Measurements from ENCODE around the gene ANKDD1A. TPM values are rescaled to one million over a fixed set of nuclear protein-coding genes. Genes with fewer than 3 reads are reported as not detected.

Gene ANKDD1A
- polyA plus RNA-seq, 1 donor from 2014 or later, result 3.4 TPM

GRCh38 chr15:64949383-64950186 is 37.9 kb downstream of the ANKDD1A start:
- Mint-ChIP-seq H3K9me3 (peaks cover 0 to 1% (median 0%) of the 10 kb centered on the region in 3 donors), H3K27me3 (no peaks in the 10 kb centered on the region), H3K36me3 (no peaks in the 10 kb centered on the region), H3K27ac (peak overlapping the region; percentile 30 to 95 (median 41)), H3K4me3 (no peak overlapping the region), H3K4me1 (peaks cover 11 to 26% (median 19%) of the 10 kb centered on the region in 3 donors)

- Mint-ChIP-seq H3K27ac (peak overlapping the region; percentile 30 to 95 (median 87)), H3K4me1 (peaks cover 11 to 29% (median 22%) of the 10 kb centered on the region in 3 donors), H3K27me3 (no peaks in the 10 kb centered on the region), H3K4me3 (no peak overlapping the region), H3K36me3 (no peaks in the 10 kb centered on the region), H3K9me3 (peaks cover 0 to 1% (median 0%) of the 10 kb centered on the region in 3 donors)
These were observed 39.2 kb downstream of the ANKDD1A start for GRCh38 chr15:64950888-64951287.

GRCh38 chr15:64951777-64952418 is 40.2 kb downstream of the ANKDD1A start:
- peak overlapping the region in 1 of 4 donors; percentile 45 for H3K4me3 Mint-ChIP-seq

GRCh38 chr15:64954395-64954794 is 42.7 kb downstream of the ANKDD1A start:
- Mint-ChIP-seq H3K36me3 (no peaks in the 10 kb centered on the region), H3K4me1 (peaks cover 15 to 29% (median 22%) of the 10 kb centered on the region in 3 donors), H3K9me3 (peaks cover 0 to 1% (median 0%) of the 10 kb centered on the region in 3 donors), H3K27me3 (no peaks in the 10 kb centered on the region), H3K4me3 (peak overlapping the region in 1 of 4 donors; percentile 81), H3K27ac (peak overlapping the region in 2 of 3 donors; percentile 85 to 89)

More at GRCh38 chr15:64951777-64952418, 40.2 kb downstream of the ANKDD1A start:
- Mint-ChIP-seq H3K27ac (peak overlapping the region; percentile 14 to 95 (median 72)), H3K9me3 (peaks cover 0 to 1% (median 0%) of the 10 kb centered on the region in 3 donors), H3K27me3 (no peaks in the 10 kb centered on the region), H3K36me3 (no peaks in the 10 kb centered on the region), H3K4me1 (peaks cover 11 to 29% (median 22%) of the 10 kb centered on the region in 3 donors)

- Mint-ChIP-seq H3K36me3 (peaks cover 11% of the 10 kb centered on the region), H3K27me3 (no peaks in the 10 kb centered on the region), H3K4me3 (no peak overlapping the region), H3K4me1 (peaks cover 4 to 7% (median 6%) of the 10 kb centered on the region in 3 donors), H3K27ac (no peak overlapping the region), H3K9me3 (no peaks in the 10 kb centered on the region)
These were observed 47.4 kb downstream of the ANKDD1A start for GRCh38 chr15:64959128-64959527.

GRCh38 chr15:64960153-64960552 is 48.5 kb downstream of the ANKDD1A start:
- peaks cover 11% of the 10 kb centered on the region for H3K36me3 Mint-ChIP-seq
- no peaks in the 10 kb centered on the region for H3K9me3 Mint-ChIP-seq
- no peak overlapping the region for H3K27ac Mint-ChIP-seq
- no peaks in the 10 kb centered on the region for H3K27me3 Mint-ChIP-seq
- H3K4me1 Mint-ChIP-seq, result peaks cover 0 to 4% (median 1%) of the 10 kb centered on the region in 3 donors
- H3K4me3 Mint-ChIP-seq, result peak overlapping the region in 1 of 4 donors; percentile 5

- Mint-ChIP-seq H3K4me1 (peaks cover 0 to 4% (median 1%) of the 10 kb centered on the region in 3 donors), H3K9me3 (no peaks in the 10 kb centered on the region), H3K27me3 (no peaks in the 10 kb centered on the region), H3K4me3 (no peak overlapping the region), H3K27ac (peak overlapping the region in 1 of 3 donors; percentile 19), H3K36me3 (peaks cover 11% of the 10 kb centered on the region)
These were observed 49.3 kb downstream of the ANKDD1A start for GRCh38 chr15:64961013-64961412.

- H3K27ac Mint-ChIP-seq, result no peak overlapping the region
- no peaks in the 10 kb centered on the region for H3K9me3 Mint-ChIP-seq
- H3K36me3 Mint-ChIP-seq, result peaks cover 5% of the 10 kb centered on the region
- H3K4me1 Mint-ChIP-seq, result no peaks in the 10 kb centered on the region
- H3K27me3 Mint-ChIP-seq, result no peaks in the 10 kb centered on the region
- H3K4me3 Mint-ChIP-seq, result no peak overlapping the region
These were observed 57.7 kb downstream of the ANKDD1A start for GRCh38 chr15:64969401-64969800.

GRCh38 chr15:64970698-64971097 is 59.0 kb downstream of the ANKDD1A start:
- Mint-ChIP-seq H3K4me1 (no peaks in the 10 kb centered on the region), H3K36me3 (peaks cover 5% of the 10 kb centered on the region)

GRCh38 chr15:64975390-64975789 is 63.7 kb downstream of the ANKDD1A start:
- Mint-ChIP-seq H3K27me3 (no peaks in the 10 kb centered on the region), H3K4me3 (peak overlapping the region in 1 of 4 donors; percentile 28), H3K9me3 (no peaks in the 10 kb centered on the region), H3K27ac (no peak overlapping the region), H3K4me1 (peaks cover 0 to 2% (median 0%) of the 10 kb centered on the region in 3 donors), H3K36me3 (peaks cover 2% of the 10 kb centered on the region)

More at GRCh38 chr15:64970698-64971097, 59.0 kb downstream of the ANKDD1A start:
- Mint-ChIP-seq H3K27ac (no peak overlapping the region), H3K27me3 (no peaks in the 10 kb centered on the region), H3K9me3 (no peaks in the 10 kb centered on the region), H3K4me3 (no peak overlapping the region)

GRCh38 chr15:64979252-64979710 is 67.6 kb downstream of the ANKDD1A start:
- H3K4me1 Mint-ChIP-seq, result peaks cover 4 to 6% (median 5%) of the 10 kb centered on the region in 3 donors
- no peaks in the 10 kb centered on the region for H3K36me3 Mint-ChIP-seq
- no peaks in the 10 kb centered on the region for H3K27me3 Mint-ChIP-seq
- H3K9me3 Mint-ChIP-seq, result no peaks in the 10 kb centered on the region
- H3K27ac Mint-ChIP-seq, result no peak overlapping the region
- no peak overlapping the region for H3K4me3 Mint-ChIP-seq

- peaks cover 21 to 25% (median 23%) of the 10 kb centered on the region in 3 donors for H3K4me1 Mint-ChIP-seq
- no peak overlapping the region for H3K27ac Mint-ChIP-seq
- H3K4me3 Mint-ChIP-seq, result no peak overlapping the region
- H3K27me3 Mint-ChIP-seq, result no peaks in the 10 kb centered on the region
- H3K9me3 Mint-ChIP-seq, result no peaks in the 10 kb centered on the region
- H3K36me3 Mint-ChIP-seq, result no peaks in the 10 kb centered on the region
These were observed 70.2 kb downstream of the ANKDD1A start for GRCh38 chr15:64981812-64982431.

GRCh38 chr15:64982472-64982871 is 70.8 kb downstream of the ANKDD1A start:
- H3K4me3 Mint-ChIP-seq, result no peak overlapping the region
- H3K36me3 Mint-ChIP-seq, result no peaks in the 10 kb centered on the region
- peaks cover 25 to 30% (median 28%) of the 10 kb centered on the region in 3 donors for H3K4me1 Mint-ChIP-seq
- no peaks in the 10 kb centered on the region for H3K9me3 Mint-ChIP-seq
- no peak overlapping the region for H3K27ac Mint-ChIP-seq
- H3K27me3 Mint-ChIP-seq, result no peaks in the 10 kb centered on the region

- Mint-ChIP-seq H3K36me3 (no peaks in the 10 kb centered on the region), H3K27me3 (no peaks in the 10 kb centered on the region), H3K4me3 (peak overlapping the region in 3 of 4 donors; percentile 41 to 60 (median 60)), H3K4me1 (peaks cover 37 to 51% (median 38%) of the 10 kb centered on the region in 3 donors), H3K9me3 (no peaks in the 10 kb centered on the region), H3K27ac (peak overlapping the region in 2 of 3 donors; percentile 29 to 35)
These were observed 73.8 kb downstream of the ANKDD1A start for GRCh38 chr15:64985366-64986033.

All from IgD-negative memory B cell (primary cell).